Measurements from ENCODE around the gene EPHA2. TPM values are rescaled to one million over a fixed set of nuclear protein-coding genes. Genes with fewer than 3 reads are reported as not detected.
A peak's percentile ranks its signal among the peaks of the same experiment; 100 is the strongest.

The EPHA2 gene
- 10 to 100 TPM; 30.0 to 66.9 (median 35.9) TPM for total RNA-seq

DNA sequence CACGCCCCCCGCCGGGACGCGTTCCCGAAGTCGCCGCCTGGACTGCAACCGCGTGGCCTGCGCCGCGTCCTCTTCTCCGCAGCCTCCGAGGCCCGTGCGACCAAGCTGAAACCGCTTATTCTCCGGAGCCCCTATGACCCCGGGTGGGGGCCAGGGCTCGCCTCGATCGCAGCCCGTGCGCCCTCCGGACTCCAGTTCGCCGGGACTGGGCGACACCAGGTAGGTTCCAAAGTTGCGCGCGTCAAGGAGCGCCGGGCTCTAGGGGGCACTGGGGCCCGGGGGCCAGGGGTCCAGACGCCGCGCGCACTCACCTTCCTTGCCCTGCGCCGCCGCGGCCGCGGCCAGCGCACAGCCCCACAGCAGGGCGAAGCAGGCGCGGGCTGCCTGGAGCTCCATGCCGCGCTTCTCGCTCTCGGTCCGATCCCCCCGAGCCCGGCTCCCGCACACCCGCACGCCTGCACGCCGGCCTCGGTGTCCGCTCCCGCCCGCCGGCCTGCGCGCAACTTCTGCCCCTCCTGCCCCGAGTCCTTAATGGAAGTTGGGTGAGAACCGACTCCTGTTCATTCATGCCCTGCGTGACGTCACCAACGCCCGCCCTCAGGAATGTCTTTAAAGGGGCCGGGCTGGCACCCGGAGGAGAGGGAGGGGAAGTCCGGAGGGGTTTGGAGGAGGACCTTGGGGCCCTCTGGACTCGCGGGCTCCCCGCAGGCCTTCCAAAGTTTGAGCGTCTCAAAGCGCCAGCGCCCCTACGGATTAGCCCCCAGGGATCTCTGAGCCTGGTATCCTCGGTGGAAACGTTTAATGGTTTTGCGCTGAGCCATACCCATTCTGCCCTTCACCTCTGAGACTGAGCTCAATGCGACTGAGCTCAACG, at the start of gene EPHA2:
EPHA2 (minus strand) TSS at position 533 of the 874 bp plus-strand sequence; CDS start at position 396, 137 bp downstream.
- peak; percentile 89 to 90 for DNase-seq (ENCODE audit: low spot score in 2 of 2)
- H3K36me3 ChIP-seq, result no peaks in the 10 kb centered on the region
- H3K4me3 ChIP-seq, result peak within 1 kb of the TSS; percentile 65 to 89 (median 82)
- TF ChIP-seq EP300 (IDR thresholded peaks at IDR 0.05) (peak; percentile 64 to 97), POLR2A (IDR thresholded peaks at IDR 0.05) (peak; percentile 83 to 96)
- TF ChIP-seq, protein P1, sequence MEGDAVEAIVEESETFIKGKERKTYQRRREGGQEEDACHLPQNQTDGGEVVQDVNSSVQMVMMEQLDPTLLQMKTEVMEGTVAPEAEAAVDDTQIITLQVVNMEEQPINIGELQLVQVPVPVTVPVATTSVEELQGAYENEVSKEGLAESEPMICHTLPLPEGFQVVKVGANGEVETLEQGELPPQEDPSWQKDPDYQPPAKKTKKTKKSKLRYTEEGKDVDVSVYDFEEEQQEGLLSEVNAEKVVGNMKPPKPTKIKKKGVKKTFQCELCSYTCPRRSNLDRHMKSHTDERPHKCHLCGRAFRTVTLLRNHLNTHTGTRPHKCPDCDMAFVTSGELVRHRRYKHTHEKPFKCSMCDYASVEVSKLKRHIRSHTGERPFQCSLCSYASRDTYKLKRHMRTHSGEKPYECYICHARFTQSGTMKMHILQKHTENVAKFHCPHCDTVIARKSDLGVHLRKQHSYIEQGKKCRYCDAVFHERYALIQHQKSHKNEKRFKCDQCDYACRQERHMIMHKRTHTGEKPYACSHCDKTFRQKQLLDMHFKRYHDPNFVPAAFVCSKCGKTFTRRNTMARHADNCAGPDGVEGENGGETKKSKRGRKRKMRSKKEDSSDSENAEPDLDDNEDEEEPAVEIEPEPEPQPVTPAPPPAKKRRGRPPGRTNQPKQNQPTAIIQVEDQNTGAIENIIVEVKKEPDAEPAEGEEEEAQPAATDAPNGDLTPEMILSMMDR (IDR thresholded peaks at IDR 0.05), result no peak
- peaks cover 0 to 53% (median 45%) of the 10 kb centered on the region in 4 donors for H3K4me1 ChIP-seq
- H3K27ac ChIP-seq, result peak within 1 kb of the TSS; percentile 93 to 95 (median 94)
- 1 to 7% methylated on average over 40 to 52 of the region's 89 CpGs for WGBS, 2 donors
- H3K9me3 ChIP-seq, result no peaks in the 10 kb centered on the region
- no peaks in the 10 kb centered on the region for H3K27me3 ChIP-seq

- no peaks in the 10 kb centered on the region for H3K9me3 ChIP-seq
- no peak overlapping the region for H3K4me3 ChIP-seq
- peaks cover 0 to 24% (median 0%) of the 10 kb centered on the region in 3 donors for H3K36me3 ChIP-seq
- H3K27me3 ChIP-seq, result no peaks in the 10 kb centered on the region
- peak overlapping the region in 2 of 4 donors; percentile 87 to 89 for H3K27ac ChIP-seq
- H3K4me1 ChIP-seq, result peaks cover 0 to 45% (median 5%) of the 10 kb centered on the region in 4 donors
- no peak for DNase-seq (ENCODE audit: low spot score in 2 of 2)
- 96 to 97% methylated on average over 11 of the region's 11 CpGs for WGBS, 2 donors
- TF ChIP-seq POLR2A (IDR thresholded peaks at IDR 0.05) (no peak), EP300 (IDR thresholded peaks at IDR 0.05) (no peak)
- TF ChIP-seq, protein P1 (IDR thresholded peaks at IDR 0.05), result no peak
Measured at GRCh38 chr1:16205334-16205671, 49.4 kb upstream of the EPHA2 start.

DNA sequence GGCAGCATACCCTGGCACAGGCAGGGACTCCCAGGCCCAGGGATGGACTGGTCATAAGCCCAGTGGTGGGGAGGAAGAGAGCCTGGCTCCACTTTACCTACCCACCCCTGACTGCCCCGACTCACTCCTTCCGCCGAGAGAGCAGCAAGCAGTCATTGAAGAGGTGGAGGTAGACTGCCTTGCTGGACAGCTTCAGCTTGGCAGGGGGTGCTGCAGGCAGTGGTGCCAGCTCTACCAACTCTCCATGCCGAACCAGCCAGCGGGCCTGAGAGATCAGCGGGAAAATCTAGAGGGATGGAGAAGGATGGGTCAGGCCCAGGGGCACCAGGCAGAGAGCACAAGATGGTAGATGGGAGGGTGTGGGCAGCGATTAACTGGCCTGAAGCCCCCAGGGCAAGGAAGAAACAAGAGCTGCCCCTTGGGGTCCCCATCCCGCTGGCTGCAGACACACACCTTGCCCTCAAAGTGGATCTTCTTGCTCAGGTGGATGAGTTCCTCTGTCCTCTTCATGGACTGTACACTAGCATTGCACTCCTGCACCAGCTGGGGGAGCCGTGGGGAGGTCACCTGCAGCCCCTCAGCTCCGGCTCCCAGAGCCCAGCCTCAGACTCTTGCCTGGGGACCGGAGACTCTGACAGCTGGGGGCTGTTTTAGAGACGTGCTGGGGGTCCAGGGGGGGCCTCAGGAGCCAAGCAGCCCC, 48.9 kb upstream of the EPHA2 start:
- no peak for DNase-seq (ENCODE audit: low spot score in 2 of 2)
- Histone ChIP-seq H3K4me1 (peaks cover 0 to 43% (median 5%) of the 10 kb centered on the region in 4 donors), H3K27ac (no peak overlapping the region), H3K36me3 (peaks cover 0 to 24% (median 0%) of the 10 kb centered on the region in 3 donors), H3K4me3 (no peak overlapping the region), H3K9me3 (no peaks in the 10 kb centered on the region), H3K27me3 (no peaks in the 10 kb centered on the region)
- TF ChIP-seq, protein P1 (IDR thresholded peaks at IDR 0.05), result no peak
- no peak for TF ChIP-seq POLR2A (IDR thresholded peaks at IDR 0.05)
- no peak for TF ChIP-seq EP300 (IDR thresholded peaks at IDR 0.05)
- 78 to 81% methylated on average over 12 of the region's 12 CpGs for WGBS, 2 donors

- WGBS, 2 donors, result 84 to 97% methylated on average over 2 of the region's 2 CpGs
Measured at GRCh38 chr1:16204216-16204615, 48.3 kb upstream of the EPHA2 start.

More at GRCh38 chr1:16204216-16204615, 48.3 kb upstream of the EPHA2 start:
- no peak overlapping the region for H3K4me3 ChIP-seq
- peaks cover 0 to 25% (median 0%) of the 10 kb centered on the region in 3 donors for H3K36me3 ChIP-seq
- TF ChIP-seq POLR2A (IDR thresholded peaks at IDR 0.05) (no peak), EP300 (IDR thresholded peaks at IDR 0.05) (no peak)
- TF ChIP-seq, protein P1 (IDR thresholded peaks at IDR 0.05), result no peak
- no peaks in the 10 kb centered on the region for H3K9me3 ChIP-seq
- no peak overlapping the region for H3K27ac ChIP-seq
- H3K4me1 ChIP-seq, result peaks cover 0 to 40% (median 5%) of the 10 kb centered on the region in 4 donors
- H3K27me3 ChIP-seq, result no peaks in the 10 kb centered on the region
- no peak for DNase-seq (ENCODE audit: low spot score in 2 of 2)

All from tibial nerve (tissue), 4 donors.